ENCODE results near the gene SORCS2.

The SORCS2 gene

DNA sequence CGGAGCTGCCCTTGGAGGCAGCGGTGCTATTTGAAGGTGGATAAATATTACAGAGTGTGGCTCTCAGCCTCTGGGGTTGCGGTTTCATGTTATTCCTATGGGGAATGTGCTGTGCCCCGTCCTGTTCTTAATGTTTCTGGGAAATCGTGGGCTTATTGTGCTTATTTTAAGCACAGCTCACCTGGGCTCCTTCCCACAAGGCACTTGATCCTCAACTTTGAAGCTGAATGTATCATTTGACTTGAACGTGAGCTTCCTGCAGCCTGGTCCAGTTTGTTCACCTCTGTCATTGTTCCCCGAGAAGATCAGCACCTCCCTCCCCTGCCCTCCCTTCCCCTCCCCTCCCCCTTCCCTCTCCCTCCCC is 3.9 kb downstream of the SORCS2 start:
- H3K9me3 ChIP-seq (ENCODE audit: control insufficient read depth, insufficient read depth, low read length), result no peaks in the 10 kb centered on the region
- H3K4me1 ChIP-seq (ENCODE audit: insufficient read depth, low read length), result peaks cover 16% of the 10 kb centered on the region; the same call in 1 of the 2 replicates

GRCh38 chr4:7196736-7197135 is 4.4 kb downstream of the SORCS2 start:
- no peak overlapping the region for H3K9ac ChIP-seq (ENCODE audit: low read depth, low read length)
- H3K9me3 ChIP-seq (ENCODE audit: control insufficient read depth, insufficient read depth, low read length), result no peaks in the 10 kb centered on the region
- peaks cover 21% of the 10 kb centered on the region; the same call in 1 of the 2 replicates for H3K4me1 ChIP-seq (ENCODE audit: insufficient read depth, low read length)
- H3K36me3 ChIP-seq (ENCODE audit: insufficient read depth, low read length), result no peaks in the 10 kb centered on the region

More for the DNA sequence above, 3.9 kb downstream of the SORCS2 start:
- no peaks in the 10 kb centered on the region for H3K36me3 ChIP-seq (ENCODE audit: insufficient read depth, low read length)
- H3K9ac ChIP-seq (ENCODE audit: low read depth, low read length), result no peak overlapping the region

GRCh38 chr4:7197910-7198309 is 5.6 kb downstream of the SORCS2 start:
- Histone ChIP-seq H3K9me3 (ENCODE audit: control insufficient read depth, insufficient read depth, low read length) (no peaks in the 10 kb centered on the region), H3K4me1 (ENCODE audit: insufficient read depth, low read length) (peaks cover 32% of the 10 kb centered on the region; the same call in 1 of the 2 replicates), H3K36me3 (ENCODE audit: insufficient read depth, low read length) (no peaks in the 10 kb centered on the region), H3K9ac (ENCODE audit: low read depth, low read length) (no peak overlapping the region)

DNA sequence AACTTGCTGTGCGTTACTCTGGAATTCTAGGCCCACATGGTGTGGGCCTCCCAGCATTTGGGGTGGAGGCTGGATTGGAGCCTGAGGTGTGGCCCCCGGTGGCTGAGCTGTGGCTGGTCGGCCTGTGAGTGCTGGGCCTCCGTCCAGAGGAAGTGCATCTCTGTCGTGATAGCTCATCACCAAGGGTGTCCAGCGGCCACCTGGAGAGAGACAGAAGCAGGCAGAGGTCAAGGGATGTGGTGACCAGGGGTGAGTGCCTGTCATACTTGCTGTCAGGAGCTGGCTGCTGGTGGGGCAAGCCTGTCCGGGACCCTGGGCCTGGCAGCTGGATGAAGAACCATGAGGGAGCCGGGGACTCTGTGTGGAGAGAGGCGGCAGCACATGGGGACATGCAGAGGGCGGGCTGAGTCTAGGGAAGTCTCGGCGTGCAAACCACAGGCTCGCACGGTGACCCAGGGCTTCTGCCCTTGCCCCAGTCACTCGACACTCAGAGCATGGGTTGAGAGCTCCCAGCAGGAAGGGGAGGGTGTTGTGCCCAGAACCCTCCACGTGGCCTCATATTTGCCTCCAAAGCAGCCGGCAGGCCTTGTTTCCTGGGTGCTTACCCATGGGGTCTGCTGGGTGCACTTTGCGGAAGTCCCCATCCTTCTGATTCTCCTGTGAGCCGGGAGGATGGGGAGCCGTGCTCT is 6.2 kb downstream of the SORCS2 start:
- H3K9me3 ChIP-seq (ENCODE audit: control insufficient read depth, insufficient read depth, low read length), result no peaks in the 10 kb centered on the region
- no peaks in the 10 kb centered on the region for H3K36me3 ChIP-seq (ENCODE audit: insufficient read depth, low read length)
- no peak overlapping the region for H3K9ac ChIP-seq (ENCODE audit: low read depth, low read length)
- peaks cover 32% of the 10 kb centered on the region; the same call in 1 of the 2 replicates for H3K4me1 ChIP-seq (ENCODE audit: insufficient read depth, low read length)

- Histone ChIP-seq H3K9ac (ENCODE audit: low read depth, low read length) (no peak overlapping the region), H3K4me1 (ENCODE audit: insufficient read depth, low read length) (peaks cover 32% of the 10 kb centered on the region; the same call in 1 of the 2 replicates), H3K9me3 (ENCODE audit: control insufficient read depth, insufficient read depth, low read length) (no peaks in the 10 kb centered on the region), H3K36me3 (ENCODE audit: insufficient read depth, low read length) (no peaks in the 10 kb centered on the region)
Measured at GRCh38 chr4:7199129-7199725, 6.9 kb downstream of the SORCS2 start.

- Histone ChIP-seq H3K36me3 (ENCODE audit: insufficient read depth, low read length) (no peaks in the 10 kb centered on the region), H3K4me1 (ENCODE audit: insufficient read depth, low read length) (peaks cover 32% of the 10 kb centered on the region; the same call in 1 of the 2 replicates), H3K9ac (ENCODE audit: low read depth, low read length) (no peak overlapping the region), H3K9me3 (ENCODE audit: control insufficient read depth, insufficient read depth, low read length) (no peaks in the 10 kb centered on the region)
Measured at GRCh38 chr4:7199771-7200441, 7.6 kb downstream of the SORCS2 start.

GRCh38 chr4:7200801-7201200 is 8.5 kb downstream of the SORCS2 start:
- no peaks in the 10 kb centered on the region for H3K36me3 ChIP-seq (ENCODE audit: insufficient read depth, low read length)
- no peaks in the 10 kb centered on the region for H3K9me3 ChIP-seq (ENCODE audit: control insufficient read depth, insufficient read depth, low read length)
- peaks cover 36% of the 10 kb centered on the region; the same call in 1 of the 2 replicates for H3K4me1 ChIP-seq (ENCODE audit: insufficient read depth, low read length)
- no peak overlapping the region for H3K9ac ChIP-seq (ENCODE audit: low read depth, low read length)

DNA sequence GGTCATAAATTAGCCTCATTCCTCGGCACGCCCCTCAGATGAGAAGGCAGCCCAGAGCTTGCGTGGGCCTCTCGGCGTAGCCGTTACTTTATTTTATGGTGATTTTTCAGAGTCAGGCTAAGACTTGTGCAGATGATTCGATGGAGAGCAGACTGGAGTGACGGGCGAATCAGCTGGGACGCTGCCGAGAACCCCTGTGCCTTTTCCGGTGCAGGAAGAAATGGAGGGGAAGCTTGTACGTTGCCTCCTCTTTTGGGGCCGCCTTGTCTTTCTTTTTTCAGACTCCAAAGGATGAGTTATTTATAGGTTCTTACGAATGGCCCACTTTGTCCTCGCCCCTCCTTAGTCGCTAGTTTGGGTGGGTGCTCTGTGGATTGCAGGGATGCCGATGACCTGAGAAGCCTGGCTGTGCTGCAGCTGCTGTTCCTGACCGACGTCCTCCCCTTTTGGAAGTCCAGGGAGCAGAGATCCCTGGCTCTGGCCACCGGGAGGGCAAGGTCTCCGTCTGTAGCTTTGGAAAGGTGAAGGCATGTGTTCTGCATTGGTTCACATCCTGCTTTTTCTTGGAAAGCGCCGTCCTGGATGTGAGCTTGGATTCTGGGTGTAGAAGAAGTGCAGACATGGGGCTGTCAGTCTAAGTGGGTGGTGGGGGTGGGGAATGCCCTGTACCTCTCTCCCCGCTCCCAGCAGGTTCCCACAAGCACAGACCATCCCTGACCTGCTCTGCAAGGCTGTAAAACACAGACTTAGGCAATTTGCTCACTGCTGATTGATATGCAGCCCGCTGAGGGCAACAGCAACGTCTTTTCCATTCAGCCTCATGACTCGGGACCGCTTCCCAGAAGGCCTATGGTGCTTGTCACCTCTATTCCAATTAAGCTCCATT is 9.3 kb downstream of the SORCS2 start:
- Histone ChIP-seq H3K4me1 (ENCODE audit: insufficient read depth, low read length) (peaks cover 36% of the 10 kb centered on the region; the same call in 1 of the 2 replicates), H3K9ac (ENCODE audit: low read depth, low read length) (no peak overlapping the region), H3K9me3 (ENCODE audit: control insufficient read depth, insufficient read depth, low read length) (no peaks in the 10 kb centered on the region), H3K36me3 (ENCODE audit: insufficient read depth, low read length) (no peaks in the 10 kb centered on the region)

DNA sequence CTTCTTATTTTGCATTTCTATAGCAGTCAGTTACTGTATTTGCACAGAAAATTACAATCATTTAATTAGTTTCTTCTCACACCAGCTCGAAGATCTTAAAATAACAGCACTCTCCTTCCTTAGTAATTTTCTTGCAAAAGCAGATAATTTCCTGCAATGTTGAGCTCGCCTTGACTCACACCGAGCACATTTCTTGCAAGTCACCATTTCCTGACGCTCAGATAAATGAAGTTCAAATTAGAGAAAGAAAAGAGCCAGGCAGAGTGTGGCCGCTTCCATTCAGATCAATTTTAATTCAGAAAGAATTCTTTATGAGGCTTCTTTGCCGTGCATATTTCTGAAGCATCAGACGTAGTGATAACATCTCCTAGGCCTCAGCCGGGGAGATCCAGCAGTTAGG is 10.1 kb downstream of the SORCS2 start:
- no peaks in the 10 kb centered on the region for H3K9me3 ChIP-seq (ENCODE audit: control insufficient read depth, insufficient read depth, low read length)
- no peaks in the 10 kb centered on the region for H3K36me3 ChIP-seq (ENCODE audit: insufficient read depth, low read length)

DNA sequence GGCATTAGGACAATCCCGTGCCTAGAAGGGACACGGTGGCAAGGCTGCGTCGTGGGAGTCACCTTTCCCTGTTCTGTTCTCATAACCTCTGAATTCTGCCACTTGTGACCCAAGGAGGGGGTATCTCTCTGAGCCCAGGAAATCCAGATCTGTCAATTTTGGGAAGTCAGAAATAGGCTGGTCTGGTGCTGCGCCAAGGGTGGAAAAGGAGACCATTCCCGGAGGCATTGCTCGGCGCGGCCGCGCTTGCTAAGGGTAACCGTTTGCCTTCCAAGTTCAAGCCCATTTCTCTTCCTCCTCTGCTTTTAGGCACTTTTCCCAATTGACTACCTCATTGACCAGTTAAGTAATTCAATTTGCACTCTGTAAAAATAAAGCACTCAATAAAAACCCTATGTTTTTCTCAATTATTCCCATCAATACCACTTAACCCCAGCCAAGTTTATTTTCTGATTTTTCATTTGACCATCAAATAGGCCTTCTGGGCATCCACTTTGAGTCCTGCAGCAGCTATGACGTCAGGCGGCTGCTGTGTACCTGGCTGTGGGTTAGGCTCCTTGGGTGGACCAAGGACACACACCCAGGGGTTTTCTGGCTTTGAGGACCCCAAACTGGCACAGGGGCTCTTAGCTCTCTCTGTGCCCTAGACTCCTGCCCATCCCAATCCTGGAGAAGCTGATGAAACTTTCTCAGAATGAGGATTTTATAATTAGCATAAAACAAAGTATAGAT is 12.5 kb downstream of the SORCS2 start:
- Histone ChIP-seq H3K9me3 (ENCODE audit: control insufficient read depth, insufficient read depth, low read length) (no peaks in the 10 kb centered on the region), H3K9ac (ENCODE audit: low read depth, low read length) (no peak overlapping the region), H3K36me3 (ENCODE audit: insufficient read depth, low read length) (no peaks in the 10 kb centered on the region), H3K4me1 (ENCODE audit: insufficient read depth, low read length) (peaks cover 38% of the 10 kb centered on the region; the same call in 1 of the 2 replicates)

More for the DNA sequence above, 10.1 kb downstream of the SORCS2 start:
- Histone ChIP-seq H3K9ac (ENCODE audit: low read depth, low read length) (no peak overlapping the region), H3K4me1 (ENCODE audit: insufficient read depth, low read length) (peaks cover 39% of the 10 kb centered on the region; the same call in 1 of the 2 replicates)

GRCh38 chr4:7206385-7206784 is 14.0 kb downstream of the SORCS2 start:
- Histone ChIP-seq H3K36me3 (ENCODE audit: insufficient read depth, low read length) (no peaks in the 10 kb centered on the region), H3K9ac (ENCODE audit: low read depth, low read length) (no peak overlapping the region), H3K4me1 (ENCODE audit: insufficient read depth, low read length) (peaks cover 30% of the 10 kb centered on the region; the same call in 1 of the 2 replicates), H3K9me3 (ENCODE audit: control insufficient read depth, insufficient read depth, low read length) (no peaks in the 10 kb centered on the region)

GRCh38 chr4:7206911-7207567 is 14.7 kb downstream of the SORCS2 start:
- H3K9ac ChIP-seq (ENCODE audit: low read depth, low read length), result no peak overlapping the region
- no peaks in the 10 kb centered on the region for H3K36me3 ChIP-seq (ENCODE audit: insufficient read depth, low read length)
- H3K4me1 ChIP-seq (ENCODE audit: insufficient read depth, low read length), result peaks cover 24% of the 10 kb centered on the region; the same call in 1 of the 2 replicates
- H3K9me3 ChIP-seq (ENCODE audit: control insufficient read depth, insufficient read depth, low read length), result no peaks in the 10 kb centered on the region

- Histone ChIP-seq H3K9ac (ENCODE audit: low read depth, low read length) (no peak overlapping the region), H3K36me3 (ENCODE audit: insufficient read depth, low read length) (no peaks in the 10 kb centered on the region), H3K9me3 (ENCODE audit: control insufficient read depth, insufficient read depth, low read length) (no peaks in the 10 kb centered on the region), H3K4me1 (ENCODE audit: insufficient read depth, low read length) (peaks cover 17% of the 10 kb centered on the region; the same call in 1 of the 2 replicates)
Measured at GRCh38 chr4:7207628-7208231, 15.4 kb downstream of the SORCS2 start.
